Measurements from ENCODE around the gene QRFP. TPM values are rescaled to one million over a fixed set of nuclear protein-coding genes. Genes with fewer than 3 reads are reported as not detected.
A peak's percentile ranks its signal among the peaks of the same experiment; 100 is the strongest.

QRFP gene
- total RNA-seq, 1 experiment from 2014 or later = not detected

DNA sequence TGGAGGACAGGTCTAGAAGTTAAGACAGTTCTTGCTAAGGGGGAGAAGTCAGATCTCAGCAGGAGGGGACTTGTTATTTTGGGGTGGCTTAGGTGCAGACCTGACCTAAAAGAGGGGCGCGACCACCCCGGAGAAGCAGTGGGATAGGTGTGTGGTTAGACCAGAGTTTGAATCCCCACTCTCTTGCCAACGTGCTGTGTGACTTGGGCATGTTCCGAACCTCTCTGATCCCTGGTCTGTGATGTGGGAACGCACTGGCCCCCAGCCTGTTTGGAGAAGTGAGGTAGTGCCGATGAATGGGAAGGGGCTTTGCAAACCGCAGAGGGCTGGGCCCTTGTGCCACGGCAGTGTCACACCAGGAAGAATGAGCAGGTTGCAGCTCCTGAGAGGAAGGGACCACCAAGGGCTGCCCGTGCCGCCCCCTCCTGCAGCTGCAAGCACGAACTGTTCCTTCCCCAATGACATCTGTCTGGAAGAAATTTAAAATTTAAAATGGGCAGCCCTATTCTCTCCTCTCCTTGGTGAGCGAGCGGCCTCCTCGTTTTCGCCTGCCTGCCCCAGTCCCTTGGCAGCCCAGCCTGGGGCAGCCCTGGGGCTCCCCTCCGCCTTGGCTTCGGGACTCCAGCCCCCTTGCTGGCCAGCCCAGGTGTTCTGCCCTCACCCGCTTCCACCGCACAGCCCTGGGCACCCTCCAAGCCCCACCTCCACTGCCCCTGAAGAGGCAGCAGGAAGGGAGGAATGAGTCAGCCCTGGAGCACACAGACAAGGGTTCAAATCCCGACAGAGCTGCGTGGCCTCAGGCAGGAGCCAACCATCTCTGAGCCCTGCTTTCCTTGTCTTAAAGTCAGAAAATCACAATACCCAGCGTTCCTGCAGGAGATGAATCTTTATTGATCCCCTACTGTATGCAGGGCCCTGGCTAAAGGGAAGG is 40.8 kb upstream of the QRFP start:
- Histone ChIP-seq H3K79me1 (ENCODE audit: insufficient read depth, low read depth, low read length, poor library complexity, severe bottlenecking) (no peaks in the 10 kb centered on the region), H2BK12ac (ENCODE audit: insufficient read length, low read depth, low read length) (no peak overlapping the region), H3K27ac (ENCODE audit: insufficient read length, low read depth, low read length) (no peak overlapping the region), H3T11ph (ENCODE audit: low read length) (no peak overlapping the region), H2BK5ac (ENCODE audit: insufficient read length, low read length) (no peak overlapping the region), H3K23ac (ENCODE audit: insufficient read length, low read depth, low read length) (no peak overlapping the region), H3K4ac (ENCODE audit: low read depth, low read length) (no peak overlapping the region), H2AK5ac (ENCODE audit: insufficient read length, low read length) (no peak overlapping the region), H2AFZ (ENCODE audit: low read length) (no peak overlapping the region), H3K9ac (ENCODE audit: extremely low read depth, insufficient read length, low read length) (no peak overlapping the region), H4K20me1 (ENCODE audit: control insufficient read depth, insufficient read depth, insufficient read length) (no peaks in the 10 kb centered on the region), H4K8ac (replicated peaks; ENCODE audit: insufficient read length, low read depth, low read length) (no peak overlapping the region), H2BK120ac (ENCODE audit: low read depth, low read length, poor library complexity, severe bottlenecking) (no peak overlapping the region), H3K18ac (ENCODE audit: insufficient read length, low read depth, low read length) (no peak overlapping the region), H3K56ac (ENCODE audit: insufficient read length, low read depth, low read length) (no peak overlapping the region), H3K9me3 (ENCODE audit: control insufficient read depth, low read depth, low read length) (no peaks in the 10 kb centered on the region), H4K5ac (ENCODE audit: insufficient read length, low read depth, low read length) (no peak overlapping the region), H3K4me2 (ENCODE audit: insufficient read depth, insufficient read length, low read length) (peak overlapping the region; percentile 44), H2BK15ac (ENCODE audit: low read depth, low read length) (no peak overlapping the region), H3K14ac (ENCODE audit: insufficient read depth, low read length) (no peak overlapping the region), H3K4me1 (ENCODE audit: insufficient read depth, low read length) (peaks cover 2% of the 10 kb centered on the region; the same call in 1 of the 2 replicates), H2BK20ac (ENCODE audit: low read depth, low read length, poor library complexity, severe bottlenecking) (no peak overlapping the region), H4K91ac (ENCODE audit: insufficient read length, low read depth, low read length) (no peak overlapping the region), H3K79me2 (ENCODE audit: insufficient read depth, low read length) (no peaks in the 10 kb centered on the region), H3K27me3 (ENCODE audit: insufficient read depth, low read length) (peaks cover 13% of the 10 kb centered on the region; the same call in 1 of the 2 replicates), H3K23me2 (ENCODE audit: insufficient read length, low read depth, low read length, poor library complexity, severe bottlenecking) (peaks cover 14% of the 10 kb centered on the region)
- no CpG with 5 or more reads among the region's 23 CpGs for WGBS (ENCODE audit: extremely low coverage, insufficient read length, low lambda C conversion rate)
- no peak for DNase-seq
- Mint-ChIP-seq H3K27ac (peak overlapping the region in 2 of 3 experiments; percentile 53 to 74; a peak in 4 of 7 replicates), H3K27me3 (ENCODE audit: low read depth) (peaks cover 56% of the 10 kb centered on the region), H3K36me3 (ENCODE audit: insufficient read depth in 1 of 3, low read depth in 3 of 3) (0 out of 7 replicates have a peak, but pooled peaks cover 0 to 1% (median 0%) of the 10 kb centered on the region in 3 experiments), H3K4me1 (peaks cover 48 to 61% of the 10 kb centered on the region in 2 experiments), H3K9me3 (no peaks in the 10 kb centered on the region; a peak in 1 of 5 replicates), H3K4me3 (peak overlapping the region; percentile 58 to 82)
- TF ChIP-seq, protein P1, sequence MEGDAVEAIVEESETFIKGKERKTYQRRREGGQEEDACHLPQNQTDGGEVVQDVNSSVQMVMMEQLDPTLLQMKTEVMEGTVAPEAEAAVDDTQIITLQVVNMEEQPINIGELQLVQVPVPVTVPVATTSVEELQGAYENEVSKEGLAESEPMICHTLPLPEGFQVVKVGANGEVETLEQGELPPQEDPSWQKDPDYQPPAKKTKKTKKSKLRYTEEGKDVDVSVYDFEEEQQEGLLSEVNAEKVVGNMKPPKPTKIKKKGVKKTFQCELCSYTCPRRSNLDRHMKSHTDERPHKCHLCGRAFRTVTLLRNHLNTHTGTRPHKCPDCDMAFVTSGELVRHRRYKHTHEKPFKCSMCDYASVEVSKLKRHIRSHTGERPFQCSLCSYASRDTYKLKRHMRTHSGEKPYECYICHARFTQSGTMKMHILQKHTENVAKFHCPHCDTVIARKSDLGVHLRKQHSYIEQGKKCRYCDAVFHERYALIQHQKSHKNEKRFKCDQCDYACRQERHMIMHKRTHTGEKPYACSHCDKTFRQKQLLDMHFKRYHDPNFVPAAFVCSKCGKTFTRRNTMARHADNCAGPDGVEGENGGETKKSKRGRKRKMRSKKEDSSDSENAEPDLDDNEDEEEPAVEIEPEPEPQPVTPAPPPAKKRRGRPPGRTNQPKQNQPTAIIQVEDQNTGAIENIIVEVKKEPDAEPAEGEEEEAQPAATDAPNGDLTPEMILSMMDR (conservative IDR thresholded peaks at IDR 0.05) = no peak
